Endothelial cell of umbilical vein (primary cell): ENCODE results near the gene DGUOK. TPM values are rescaled to one million over a fixed set of nuclear protein-coding genes. Genes with fewer than 3 reads are reported as not detected.

Experiments used
- BruUV-seq: library from RNA; stranded (reverse); fragments of 400-500 nt; replicated peaks from 2 replicates; lab custom pipeline; 2021; lab: Mats Ljungman, UMichigan
- CTCF ChIA-PET: fragments of 300-600, 350-600 bp; sonication (Branson Sonifier 250); formaldehyde crosslinking; loops from one replicate; lab custom pipeline; 2021; ENCODE audit warnings: antibody characterized with exemption, inconsistent platforms; lab: Charles Lee
- POLR2A ChIA-PET: fragments of 300-600, 350-600 bp; sonication (Branson Sonifier 250); formaldehyde crosslinking; loops from one replicate; lab custom pipeline; 2021; ENCODE audit warnings: antibody characterized with exemption, inconsistent platforms; lab: Charles Lee
- DNase-seq: peaks from one replicate; pipeline ENCODE4 v3.0.0-alpha.2; 2011; ENCODE audit warnings: low read depth, low spot score
- FAIRE-seq: peaks from 2 replicates; lab custom pipeline; 2011; peaks lifted over from hg19 to GRCh38; lab: Jason Lieb, UNC
- H2AFZ ChIP-seq: 2 replicates; pipeline ENCODE4 v1.6.0; 2012; ENCODE audit warnings: low read depth, low read length, control low read depth, inconsistent platforms
- H3K27ac ChIP-seq: 2 replicates; pipeline ENCODE4 v1.5.1; 2011; ENCODE audit warnings: low read depth, mild to moderate bottlenecking, control low read depth, low read length, moderate library complexity; ENCODE audit not compliant: insufficient read depth
- H3K27me3 ChIP-seq, 2 experiments: 2 replicates each; pipeline versions ENCODE4 v1.6.0 to v1.6.1; 2011; ENCODE audit warnings: low read length in 2 of 2, mixed read lengths in 1 of 2; ENCODE audit not compliant: control insufficient read depth in 2 of 2, insufficient read depth in 2 of 2
- H3K36me3 ChIP-seq, 2 experiments: 2 replicates in 1 of 2; 3 replicates in 1 of 2; pipeline ENCODE4 v1.5.1; 2011; ENCODE audit warnings: low read length in 2 of 2, mild to moderate bottlenecking in 1 of 2, moderate library complexity in 1 of 2; ENCODE audit not compliant: control insufficient read depth in 2 of 2, insufficient read depth in 2 of 2; ENCODE audit errors: extremely low read depth in 1 of 2
- H3K4me1 ChIP-seq: 3 replicates; pipeline ENCODE4 v1.5.1; 2011; ENCODE audit warnings: mild to moderate bottlenecking, low read length; ENCODE audit not compliant: control insufficient read depth, insufficient read depth; ENCODE audit errors: extremely low read depth
- H3K4me2 ChIP-seq: 2 replicates; pipeline ENCODE4 v1.6.1; 2011; ENCODE audit warnings: low read length, control low read depth, mixed read lengths; ENCODE audit not compliant: insufficient read depth
- H3K4me3 ChIP-seq, 3 experiments: fragments of 200-600 bp in 1 of 3; sonication (generic), shearing (Covaris generic) in 1 of 3; replicated peaks in 1 of 3; 2 replicates each; pipeline ENCODE4 v1.5.1; 2011 to 2016; ENCODE audit warnings: control low read depth in 3 of 3, low read length in 3 of 3, mild to moderate bottlenecking in 2 of 3, inconsistent platforms in 1 of 3, low read depth in 1 of 3, moderate library complexity in 1 of 3; ENCODE audit not compliant: insufficient read depth in 1 of 3
- H3K79me2 ChIP-seq: 2 replicates; pipeline ENCODE4 v1.6.0; 2012; ENCODE audit warnings: low read length, inconsistent platforms; ENCODE audit not compliant: control insufficient read depth, insufficient read depth
- H3K9ac ChIP-seq: replicated peaks from 2 replicates; pipeline ENCODE3; 2011; ENCODE audit warnings: low read length, control low read depth; ENCODE audit not compliant: insufficient read depth; ENCODE audit errors: extremely low read depth
- H3K9me1 ChIP-seq: replicated peaks from 3 replicates; pipeline ENCODE4 v1.6.0; 2011; ENCODE audit warnings: mild to moderate bottlenecking, low read length; ENCODE audit not compliant: control insufficient read depth, insufficient read depth; ENCODE audit errors: extremely low read depth
- H3K9me3 ChIP-seq: replicated peaks from 2 replicates; pipeline ENCODE4 v1.5.1; 2012; ENCODE audit warnings: low read length, inconsistent platforms; ENCODE audit not compliant: control insufficient read depth, insufficient read depth
- H4K20me1 ChIP-seq: replicated peaks from 2 replicates; pipeline ENCODE3; 2011; ENCODE audit warnings: mild to moderate bottlenecking, low read length; ENCODE audit not compliant: control insufficient read depth, insufficient read depth; ENCODE audit errors: extremely low read depth
- CTCF ChIP-seq, 2 donors: IDR thresholded peaks; 1 replicate in 1 of 2; 2 replicates in 1 of 2; pipeline ENCODE4 v1.5.1; 2011; ENCODE audit warnings: low read length in 2 of 2, mild to moderate bottlenecking in 2 of 2, moderate library complexity in 2 of 2, control low read depth in 1 of 2, inconsistent platforms in 1 of 2, low read depth in 1 of 2; ENCODE audit not compliant: insufficient read depth in 1 of 2; ENCODE audit errors: extremely low read depth in 1 of 2
- EZH2 ChIP-seq: IDR thresholded peaks from 2 replicates; pipeline ENCODE4 v1.6.1; 2012; ENCODE audit warnings: borderline replicate concordance, low read depth, mild to moderate bottlenecking, moderate library complexity, low read length, inconsistent platforms; ENCODE audit not compliant: severe bottlenecking
- FOS ChIP-seq: IDR thresholded peaks from 2 replicates; pipeline ENCODE4 v1.6.1; 2011; ENCODE audit warnings: mild to moderate bottlenecking, low read length, moderate library complexity, borderline replicate concordance; ENCODE audit not compliant: insufficient read depth
- GATA2 ChIP-seq: IDR thresholded peaks from 2 replicates; pipeline ENCODE4 v1.7.0; 2011; ENCODE audit warnings: low read depth, mild to moderate bottlenecking, moderate library complexity, mixed read lengths, low read length; ENCODE audit not compliant: insufficient read length, insufficient read depth
- JUN ChIP-seq: IDR thresholded peaks from 2 replicates; pipeline ENCODE4 v1.6.1; 2011; ENCODE audit warnings: borderline replicate concordance, low read depth; ENCODE audit not compliant: insufficient read length, insufficient read depth
- MAX ChIP-seq: IDR thresholded peaks from 2 replicates; pipeline ENCODE4 v1.6.1; 2011; ENCODE audit not compliant: insufficient read depth, insufficient read length
- MYC ChIP-seq: IDR thresholded peaks from one replicate; pipeline ENCODE4 v1.6.1; 2011; ENCODE audit warnings: mild to moderate bottlenecking, low read depth, low read length
- POLR2A ChIP-seq: IDR thresholded peaks from 2 replicates; pipeline ENCODE4 v1.6.1; 2012; ENCODE audit warnings: low read depth, mild to moderate bottlenecking, control low read depth, low read length
- POLR2AphosphoS5 ChIP-seq: IDR thresholded peaks from 2 replicates; pipeline ENCODE4 v1.6.1; 2012; ENCODE audit warnings: low read depth, mild to moderate bottlenecking, control low read depth, low read length, moderate library complexity; ENCODE audit not compliant: insufficient read depth
- dilution Hi-C: fragments of 300-500 bp; cut with MboI; formaldehyde crosslinking; loops from one replicate; pipeline ENCODE4 v1.15.0; 2019; ENCODE audit warnings: low sequenced_read_pairs; ENCODE audit not compliant: extremely low pct_ligation_motif_present
- intact Hi-C: fragments of 100-400 bp; cut with micrococcal nuclease; formaldehyde crosslinking; loops from one replicate; pipeline ENCODE4 v1.10.0; 2022
- polyA plus RNA-seq, 4 experiments: library from polyadenylated mRNA; depleted of rRNA in 3 of 4; stranded (reverse) in 3 of 4; unstranded in 1 of 4; fragments of >200 nt; gene quantifications; 2 replicates each; pipeline versions ENCODE4 v1.2.1 to v1.2.3, GENCODE V29; 2011 to 2012; ENCODE audit warnings: missing spikeins in 1 of 4
- total RNA-seq: library from RNA; stranded (reverse); gene quantifications from 2 replicates; pipeline ENCODE4 v1.2.3, GENCODE V29; 2021

The DGUOK gene
- total and polyA plus RNA-seq, 2 donors (not counting 3 experiments of a cell fraction or from before 2014, with no cell fraction given), result 51.8 to 77.5 TPM

DNA sequence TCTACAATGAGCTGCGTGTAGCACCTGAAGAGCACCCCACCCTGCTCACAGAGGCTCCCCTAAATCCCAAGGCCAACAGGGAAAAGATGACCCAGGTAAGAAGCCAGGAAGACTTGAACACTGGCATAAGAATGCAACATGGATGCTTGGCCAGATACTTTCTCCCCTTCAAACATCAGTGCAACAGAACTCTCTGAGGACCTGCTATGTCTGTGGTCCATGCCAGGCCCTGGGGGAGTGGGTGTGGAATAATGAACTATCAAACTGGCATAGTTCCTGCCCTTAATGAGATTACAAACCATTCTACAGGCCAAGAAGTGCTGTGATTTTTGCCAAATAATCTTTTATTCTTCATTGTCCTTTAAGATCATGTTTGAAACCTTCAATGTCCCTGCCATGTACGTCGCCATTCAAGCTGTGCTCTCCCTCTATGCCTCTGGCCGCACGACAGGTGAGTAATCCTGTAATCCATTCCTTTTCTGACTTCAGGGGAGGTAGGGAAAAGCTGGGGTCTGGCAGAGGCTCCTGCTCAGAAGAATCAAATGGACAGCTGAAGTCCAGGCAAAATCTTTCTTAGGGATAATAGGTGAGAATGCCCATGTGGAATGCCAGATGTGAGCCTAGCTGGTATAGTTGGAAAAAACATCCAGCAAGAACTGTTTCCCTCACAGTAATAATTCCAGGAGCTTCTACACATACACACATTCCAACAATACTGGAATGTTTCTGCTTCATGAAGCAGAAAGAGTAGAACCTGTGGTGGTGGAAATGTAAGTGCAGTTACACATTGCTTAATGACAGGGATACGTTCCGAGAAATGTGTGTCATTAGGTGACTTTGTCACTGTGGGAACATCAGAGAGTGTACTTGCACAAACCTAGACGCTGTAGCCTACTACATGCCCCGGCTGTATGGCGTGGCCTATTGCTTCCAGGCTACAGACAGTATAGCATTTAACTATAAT lies 17.7 kb upstream of the DGUOK start:
- Histone ChIP-seq H3K9ac (no peak overlapping the region), H2AFZ (no peak overlapping the region), H3K9me1 (no peaks in the 10 kb centered on the region), H3K4me2 (no peak overlapping the region), H3K36me3 (no peaks in the 10 kb centered on the region), H3K4me3 (no peak overlapping the region), H3K27me3 (peaks cover 0 to 4% of the 10 kb centered on the region in 2 experiments), H3K27ac (no peak overlapping the region), H4K20me1 (no peaks in the 10 kb centered on the region), H3K9me3 (no peaks in the 10 kb centered on the region), H3K4me1 (no peaks in the 10 kb centered on the region), H3K79me2 (no peaks in the 10 kb centered on the region)
- BruUV-seq, result no TSS peak
- DNase-seq, result no peak
- ChIA-PET CTCF (interaction anchor here (1.0 kb wide), 1 partner anchor 238 kb away, joined by 6 read pairs; the partner anchor contains the start of gene BOLA3), POLR2A (no interaction called here)
- intact Hi-C loops, result loop anchor here (5.0 kb wide), 1 partner anchor 238 kb away; the partner anchor contains the start of gene BOLA3
- FAIRE-seq, result no peak
- dilution Hi-C loops, result no loop called here
- TF ChIP-seq POLR2A, result no peak
- TF ChIP-seq POLR2AphosphoS5, result no peak
- no peak for TF ChIP-seq EZH2
- no peak for TF ChIP-seq FOS
- no peak for TF ChIP-seq JUN
- no peak for TF ChIP-seq GATA2
- no peak for TF ChIP-seq MAX
- no peak for TF ChIP-seq MYC
- no peak for TF ChIP-seq CTCF (IDR thresholded peaks at IDR 0.05; ENCODE audit: extremely low read depth in 1 of 2, insufficient read depth in 1 of 2, low read depth in 1 of 2, low read length in 2 of 2)
